Peyer's patch (tissue), 4 donors: ENCODE data around the gene OVAAL.

ENCODE experiments used
- POLR2A ChIP-seq, 2 donors: fragments of 450-650 bp; IDR thresholded peaks; one replicate each; pipeline ENCODE4 v1.5.1; 2017; ENCODE audit warnings: antibody characterized with exemption in 2 of 2, mild to moderate bottlenecking in 2 of 2, moderate library complexity in 2 of 2
- TF ChIP-seq, protein P1 (sequence below), 6 experiments: fragments of 450-650 bp in 4 of 6; fragments of 200-600 bp in 2 of 6; sonication (generic) in 1 of 6; IDR thresholded peaks; one replicate each; pipeline ENCODE4 v1.5.1; 2017 to 2019; ENCODE audit warnings: antibody characterized with exemption in 6 of 6, mild to moderate bottlenecking in 3 of 6, moderate library complexity in 1 of 6

DNA sequence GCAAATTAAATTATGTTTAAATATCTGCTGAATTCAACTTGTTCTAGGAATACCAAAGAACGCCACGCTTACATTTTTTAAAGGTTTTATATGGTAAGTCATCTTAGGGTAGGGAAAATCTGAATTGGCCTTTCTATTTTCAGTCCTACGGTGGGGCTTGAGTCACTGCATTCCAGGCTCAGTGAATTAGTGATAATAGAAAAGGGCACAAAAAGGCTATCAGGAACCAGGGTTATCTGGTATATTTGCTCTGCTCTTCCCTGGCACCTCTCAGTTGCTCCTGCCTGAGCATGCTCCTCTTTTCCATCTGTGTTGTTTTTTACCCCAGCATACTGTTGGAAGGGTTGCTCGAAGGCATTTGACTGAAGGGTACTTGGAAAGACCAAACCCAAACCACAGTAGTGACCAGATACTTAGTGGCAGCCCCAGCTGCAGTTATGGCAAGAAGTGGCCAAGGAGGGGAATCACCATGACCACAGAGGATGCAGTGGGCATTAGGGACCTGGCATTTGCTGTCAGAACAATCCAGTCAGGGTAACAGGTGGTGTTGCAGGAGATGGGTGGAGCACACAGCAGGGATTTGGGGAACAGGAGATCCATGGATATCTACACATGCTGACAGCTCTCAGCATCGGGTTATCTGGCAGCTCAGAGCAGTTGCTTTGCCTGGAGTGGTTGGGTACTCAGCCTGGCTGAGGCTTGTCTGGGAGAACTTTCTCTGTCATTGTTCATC is 2.3 kb downstream of the OVAAL start:
- TF ChIP-seq, protein P1, sequence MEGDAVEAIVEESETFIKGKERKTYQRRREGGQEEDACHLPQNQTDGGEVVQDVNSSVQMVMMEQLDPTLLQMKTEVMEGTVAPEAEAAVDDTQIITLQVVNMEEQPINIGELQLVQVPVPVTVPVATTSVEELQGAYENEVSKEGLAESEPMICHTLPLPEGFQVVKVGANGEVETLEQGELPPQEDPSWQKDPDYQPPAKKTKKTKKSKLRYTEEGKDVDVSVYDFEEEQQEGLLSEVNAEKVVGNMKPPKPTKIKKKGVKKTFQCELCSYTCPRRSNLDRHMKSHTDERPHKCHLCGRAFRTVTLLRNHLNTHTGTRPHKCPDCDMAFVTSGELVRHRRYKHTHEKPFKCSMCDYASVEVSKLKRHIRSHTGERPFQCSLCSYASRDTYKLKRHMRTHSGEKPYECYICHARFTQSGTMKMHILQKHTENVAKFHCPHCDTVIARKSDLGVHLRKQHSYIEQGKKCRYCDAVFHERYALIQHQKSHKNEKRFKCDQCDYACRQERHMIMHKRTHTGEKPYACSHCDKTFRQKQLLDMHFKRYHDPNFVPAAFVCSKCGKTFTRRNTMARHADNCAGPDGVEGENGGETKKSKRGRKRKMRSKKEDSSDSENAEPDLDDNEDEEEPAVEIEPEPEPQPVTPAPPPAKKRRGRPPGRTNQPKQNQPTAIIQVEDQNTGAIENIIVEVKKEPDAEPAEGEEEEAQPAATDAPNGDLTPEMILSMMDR (IDR thresholded peaks at IDR 0.05), result no peak
- no peak for TF ChIP-seq POLR2A (IDR thresholded peaks at IDR 0.05)
